NCI-H526 treated with DMSO at 0.1 percent for 48 hours (cell line): ENCODE measurements around the gene SELENOI.
"Not testable (repeated sequence)": the region's sequence is repeated elsewhere in the genome, so short reads cannot be mapped to it uniquely, and the experiment has no call there.

Source experiments
- DNase-seq: peaks from one replicate; lab custom pipeline; 2025; lab: John Stamatoyannopoulos, UW

Gene SELENOI

GRCh38 chr2:26327291-26328272 is 18.4 kb upstream of the SELENOI start:
- no peak for DNase-seq

- DNase-seq: not testable (repeated sequence)
Measured at GRCh38 chr2:26329083-26329482, 16.9 kb upstream of the SELENOI start.

- DNase-seq: peak; percentile 54
Measured at GRCh38 chr2:26330114-26330549, 15.8 kb upstream of the SELENOI start.

- no peak for DNase-seq
Measured at GRCh38 chr2:26330604-26331003, 15.3 kb upstream of the SELENOI start.

- not testable (repeated sequence) for DNase-seq
Measured at GRCh38 chr2:26331321-26331720, 14.6 kb upstream of the SELENOI start.

- DNase-seq: peak; percentile 14
Measured at GRCh38 chr2:26333293-26333692, 12.7 kb upstream of the SELENOI start.

- DNase-seq: no peak
Measured at GRCh38 chr2:26335231-26335630, 10.7 kb upstream of the SELENOI start.

GRCh38 chr2:26336719-26337118 is 9.2 kb upstream of the SELENOI start:
- no peak for DNase-seq

- no peak for DNase-seq
Measured at GRCh38 chr2:26337298-26337697, 8.6 kb upstream of the SELENOI start.

GRCh38 chr2:26340831-26341230 is 5.1 kb upstream of the SELENOI start:
- no peak for DNase-seq

GRCh38 chr2:26344581-26345282 is 1.2 kb upstream of the SELENOI start:
- DNase-seq: no peak

GRCh38 chr2:26345283-26345544 is 729 bp upstream of the SELENOI start:
- DNase-seq: no peak

GRCh38 chr2:26346454-26347053 is 611 bp downstream of the SELENOI start, which contains the start of gene ADGRF3:
TSS of gene ADGRF3 (minus strand) at chr2:26346789. CDS start at chr2:26346234, 555 bp downstream.
- peak; percentile 53 for DNase-seq

GRCh38 chr2:26347286-26347865 is 1.4 kb downstream of the SELENOI start:
- DNase-seq: no peak

- no peak for DNase-seq
Measured at GRCh38 chr2:26349690-26350089, 3.7 kb downstream of the SELENOI start.

- DNase-seq: no peak
Measured at GRCh38 chr2:26351375-26352090, 5.6 kb downstream of the SELENOI start.

- DNase-seq: no peak
Measured at GRCh38 chr2:26352892-26353291, 6.9 kb downstream of the SELENOI start.

- DNase-seq: not testable (repeated sequence)
Measured at GRCh38 chr2:26354469-26354868, 8.5 kb downstream of the SELENOI start.

- no peak for DNase-seq
Measured at GRCh38 chr2:26355038-26355995, 9.4 kb downstream of the SELENOI start.

- no peak for DNase-seq
Measured at GRCh38 chr2:26356111-26356510, 10.2 kb downstream of the SELENOI start.
